Neutrophil (primary cell): ENCODE measurements around the gene QRICH1.
A peak's percentile ranks its signal among the peaks of the same experiment; 100 is the strongest.

Source experiments
- H3K27ac ChIP-seq: fragments of 200-600 bp; sonication (generic); 2 replicates; pipeline ENCODE4 v1.5.1; 2016; ENCODE audit warnings: mild to moderate bottlenecking, moderate library complexity
- H3K27me3 ChIP-seq: fragments of 200-600 bp; sonication (generic); 2 replicates; pipeline ENCODE4 v1.6.0; 2016; ENCODE audit warnings: mild to moderate bottlenecking
- H3K36me3 ChIP-seq: fragments of 200-600 bp; sonication (generic); 2 replicates; pipeline ENCODE4 v1.5.1; 2017
- H3K4me1 ChIP-seq, 2 experiments: fragments of 200-600 bp in 1 of 2; sonication (generic) in 1 of 2; 1 replicate in 1 of 2; 2 replicates in 1 of 2; pipeline versions ENCODE4 v1.5.1 to v1.6.1; 2013 to 2016; ENCODE audit warnings: low read depth in 1 of 2, low read length in 1 of 2, mild to moderate bottlenecking in 1 of 2, moderate library complexity in 1 of 2; ENCODE audit not compliant: control insufficient read depth in 1 of 2, insufficient read depth in 1 of 2
- H3K4me3 ChIP-seq, 2 experiments: fragments of 200-600 bp in 1 of 2; sonication (generic) in 1 of 2; 1 replicate in 1 of 2; 2 replicates in 1 of 2; pipeline ENCODE4 v1.5.1; 2013 to 2016; ENCODE audit warnings: low read depth in 1 of 2, low read length in 1 of 2, mild to moderate bottlenecking in 1 of 2, moderate library complexity in 1 of 2
- H3K9me3 ChIP-seq: fragments of 200-600 bp; sonication (generic); 2 replicates; pipeline ENCODE4 v1.5.1; 2016
- CTCF ChIP-seq: fragments of 200-600 bp; sonication (generic); IDR thresholded peaks from 2 replicates; pipeline ENCODE4 v1.5.1; 2016; ENCODE audit warnings: antibody characterized with exemption

QRICH1 gene

GRCh38 chr3:49016414-49017228 is 77.2 kb downstream of the QRICH1 start:
- no peak overlapping the region for H3K4me3 ChIP-seq
- no peak for TF ChIP-seq CTCF
- H3K36me3 ChIP-seq: peaks cover 35% of the 10 kb centered on the region
- peaks cover 37 to 41% of the 10 kb centered on the region in 2 experiments for H3K4me1 ChIP-seq
- peak overlapping the region; percentile 99 for H3K27ac ChIP-seq
- no peaks in the 10 kb centered on the region for H3K27me3 ChIP-seq
- no peaks in the 10 kb centered on the region for H3K9me3 ChIP-seq

- H3K27me3 ChIP-seq: no peaks in the 10 kb centered on the region
- H3K4me3 ChIP-seq: no peak overlapping the region
- H3K36me3 ChIP-seq: peaks cover 37% of the 10 kb centered on the region
- peaks cover 37% of the 10 kb centered on the region in 2 experiments for H3K4me1 ChIP-seq
- no peaks in the 10 kb centered on the region for H3K9me3 ChIP-seq
- H3K27ac ChIP-seq: peak overlapping the region; percentile 6
- no peak for TF ChIP-seq CTCF
Measured at GRCh38 chr3:49015765-49016164, 78.1 kb downstream of the QRICH1 start.

GRCh38 chr3:49015072-49015471 is 78.8 kb downstream of the QRICH1 start:
- H3K27ac ChIP-seq: no peak overlapping the region
- no peaks in the 10 kb centered on the region for H3K27me3 ChIP-seq
- H3K9me3 ChIP-seq: no peaks in the 10 kb centered on the region
- TF ChIP-seq CTCF: no peak
- peaks cover 37% of the 10 kb centered on the region for H3K36me3 ChIP-seq
- H3K4me1 ChIP-seq: peaks cover 30% of the 10 kb centered on the region in 2 experiments
- no peak overlapping the region for H3K4me3 ChIP-seq

- H3K9me3 ChIP-seq: no peaks in the 10 kb centered on the region
- peak; percentile 32 for TF ChIP-seq CTCF
- no peaks in the 10 kb centered on the region for H3K27me3 ChIP-seq
- no peak overlapping the region for H3K27ac ChIP-seq
- H3K4me3 ChIP-seq: no peak overlapping the region
- H3K4me1 ChIP-seq: peaks cover 25 to 28% of the 10 kb centered on the region in 2 experiments
- H3K36me3 ChIP-seq: peaks cover 37% of the 10 kb centered on the region
Measured at GRCh38 chr3:49013738-49014660, 79.9 kb downstream of the QRICH1 start.

- Histone ChIP-seq H3K9me3 (no peaks in the 10 kb centered on the region), H3K4me1 (peaks cover 25 to 30% of the 10 kb centered on the region in 2 experiments), H3K36me3 (peaks cover 37% of the 10 kb centered on the region), H3K27ac (no peak overlapping the region), H3K27me3 (no peaks in the 10 kb centered on the region), H3K4me3 (no peak overlapping the region)
- TF ChIP-seq CTCF: no peak
Measured at GRCh38 chr3:49013113-49013737, 80.6 kb downstream of the QRICH1 start.
